ENCODE data around the gene TTC17. TPM values are rescaled to one million over a fixed set of nuclear protein-coding genes. Genes with fewer than 3 reads are reported as not detected.

Gene TTC17
- total RNA-seq, 1 donor from 2014 or later, result 94.4 TPM

- no peak overlapping the region for H3K4me3 ChIP-seq
- H3K27me3 ChIP-seq, result no peaks in the 10 kb centered on the region
- no peaks in the 10 kb centered on the region for H3K9me3 ChIP-seq
- no peak overlapping the region for H3K27ac ChIP-seq
- peaks cover 34% of the 10 kb centered on the region for H3K36me3 ChIP-seq
- DNase-seq, result no peak
- ATAC-seq, result no peak
- H3K4me1 ChIP-seq, result no peaks in the 10 kb centered on the region
- intact Hi-C loops (cut with DNase I), result no loop called here
- TF ChIP-seq CTCF (IDR thresholded peaks at IDR 0.05), result no peak
Observed at GRCh38 chr11:43384393-43384792, 25.7 kb downstream of the TTC17 start.

GRCh38 chr11:43392713-43393112, 34.0 kb downstream of the TTC17 start:
- H3K36me3 ChIP-seq, result peaks cover 81% of the 10 kb centered on the region

DNA sequence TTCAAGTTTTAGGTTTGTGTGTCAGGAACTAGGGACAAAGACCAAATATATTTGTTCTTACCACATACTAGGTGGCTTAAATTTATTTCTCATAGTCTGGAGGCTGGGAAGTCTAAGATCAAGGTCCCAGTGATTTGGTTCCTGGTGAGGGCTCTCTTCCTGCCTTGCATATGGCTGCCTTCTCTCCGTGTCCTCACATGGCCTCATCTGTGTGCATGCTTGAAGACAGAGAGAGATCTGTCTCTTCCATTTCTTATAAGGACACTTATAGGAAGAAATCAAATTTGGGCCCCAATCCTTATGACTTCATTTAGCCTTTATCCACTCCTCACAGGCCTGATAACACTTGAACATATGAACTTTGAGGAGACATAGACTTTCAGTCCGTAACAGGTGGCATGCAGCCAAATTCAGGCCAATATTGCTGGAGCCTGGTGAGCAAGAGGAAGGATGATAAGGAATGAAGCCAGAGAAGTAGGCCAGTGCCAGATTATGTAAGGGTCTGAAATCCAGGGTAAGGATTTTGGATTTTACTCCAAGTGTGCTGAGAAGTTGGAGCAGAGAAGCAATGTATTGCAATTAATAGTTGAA, 35.1 kb downstream of the TTC17 start:
- DNase-seq (no peak), ATAC-seq (no peak)
- Histone ChIP-seq H3K27ac (no peak overlapping the region), H3K4me1 (no peaks in the 10 kb centered on the region), H3K27me3 (no peaks in the 10 kb centered on the region), H3K9me3 (no peaks in the 10 kb centered on the region), H3K36me3 (peaks cover 92% of the 10 kb centered on the region), H3K4me3 (no peak overlapping the region)
- intact Hi-C loops (cut with DNase I), result no loop called here
- TF ChIP-seq CTCF (IDR thresholded peaks at IDR 0.05), result no peak

More at GRCh38 chr11:43392713-43393112, 34.0 kb downstream of the TTC17 start:
- no peaks in the 10 kb centered on the region for H3K27me3 ChIP-seq
- H3K27ac ChIP-seq, result no peak overlapping the region
- intact Hi-C loops (cut with DNase I), result no loop called here
- TF ChIP-seq CTCF (IDR thresholded peaks at IDR 0.05), result no peak
- H3K9me3 ChIP-seq, result no peaks in the 10 kb centered on the region
- ATAC-seq (no peak), DNase-seq (no peak)
- no peak overlapping the region for H3K4me3 ChIP-seq
- no peaks in the 10 kb centered on the region for H3K4me1 ChIP-seq

- ATAC-seq, result peak; percentile 70
- Histone ChIP-seq H3K9me3 (no peaks in the 10 kb centered on the region), H3K36me3 (peaks cover 93% of the 10 kb centered on the region), H3K4me1 (no peaks in the 10 kb centered on the region), H3K4me3 (no peak overlapping the region), H3K27ac (no peak overlapping the region), H3K27me3 (no peaks in the 10 kb centered on the region)
- no peak for TF ChIP-seq CTCF (IDR thresholded peaks at IDR 0.05)
- intact Hi-C loops (cut with DNase I), result no loop called here
- no peak for DNase-seq
Observed at GRCh38 chr11:43396617-43397016, 37.9 kb downstream of the TTC17 start.

DNA sequence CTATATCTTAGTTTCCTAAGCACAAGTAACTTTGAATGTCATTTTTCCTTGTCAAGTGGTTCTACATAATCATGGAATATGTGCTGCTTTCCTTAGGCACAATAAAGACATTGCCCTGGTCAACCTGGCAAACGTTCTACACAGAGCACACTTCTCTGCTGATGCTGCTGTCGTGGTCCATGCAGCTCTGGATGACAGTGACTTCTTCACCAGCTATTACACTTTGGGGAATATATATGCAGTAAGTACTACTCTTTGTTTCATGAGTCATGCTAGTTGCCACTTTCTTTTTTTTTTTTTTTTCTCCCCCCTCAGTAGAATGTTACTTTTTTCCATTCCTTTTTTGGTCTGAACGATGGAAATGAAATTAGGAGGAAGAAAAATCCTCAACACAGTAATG, 38.5 kb downstream of the TTC17 start:
- Histone ChIP-seq H3K27ac (no peak overlapping the region), H3K27me3 (no peaks in the 10 kb centered on the region), H3K9me3 (no peaks in the 10 kb centered on the region), H3K4me3 (no peak overlapping the region), H3K4me1 (no peaks in the 10 kb centered on the region), H3K36me3 (peaks cover 93% of the 10 kb centered on the region)
- DNase-seq (no peak), ATAC-seq (no peak)
- intact Hi-C loops (cut with DNase I), result no loop called here
- no peak for TF ChIP-seq CTCF (IDR thresholded peaks at IDR 0.05)

All from upper lobe of right lung (tissue), 1 donor.